ENCODE results near the gene THG1L. TPM values are rescaled to one million over a fixed set of nuclear protein-coding genes. Genes with fewer than 3 reads are reported as not detected.

The THG1L gene
- total and polyA plus RNA-seq, 2 of the 13 experiments (the other 11 are each of a cell fraction or from before 2014, with no cell fraction given): 16.6 to 17.2 TPM

DNA sequence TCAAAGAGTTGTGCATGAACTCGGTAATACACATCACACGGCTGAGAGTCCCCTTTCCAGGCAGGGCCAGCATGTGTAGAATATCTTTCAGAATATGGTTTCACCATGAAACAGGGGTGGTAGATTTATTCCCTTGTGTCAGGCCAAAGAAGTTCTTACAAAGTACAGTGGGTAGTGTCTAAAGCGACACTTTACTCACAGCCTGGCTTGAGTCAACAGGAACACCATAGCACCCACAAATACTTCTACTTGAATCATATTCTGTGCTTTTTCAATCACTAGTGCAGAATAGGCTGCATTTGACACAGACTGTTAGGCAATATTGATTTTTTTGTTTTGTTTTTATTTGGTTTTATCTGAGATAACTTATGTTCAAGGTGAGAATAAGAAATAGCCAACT is 24.9 kb downstream of the THG1L start (continued):
- TF ChIP-seq HNRNPH1 (optimal IDR thresholded peaks at IDR 0.05; ENCODE audit: low read depth, low read length) (no peak), ONECUT2 (CRISPR knock-in tag; IDR thresholded peaks at IDR 0.05) (no peak)

DNA sequence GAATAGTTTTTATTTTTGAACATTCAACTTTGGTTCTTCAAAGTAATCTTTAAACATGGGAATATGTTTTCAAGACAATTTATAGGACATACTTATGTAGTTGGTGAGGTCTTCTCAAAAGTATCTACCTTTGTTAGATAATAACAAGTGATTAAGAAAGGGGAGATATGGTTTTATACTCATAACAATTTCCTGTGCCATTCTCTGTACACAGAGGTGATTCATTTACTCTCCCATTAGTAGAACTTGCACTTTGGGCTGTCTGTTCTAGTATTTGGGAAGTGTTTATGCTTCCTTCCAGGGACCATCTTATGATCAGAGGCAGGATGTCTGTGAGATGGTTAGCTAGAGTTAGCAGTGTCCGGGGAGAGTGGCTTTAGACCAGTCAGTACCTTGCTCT is 27.5 kb downstream of the THG1L start:
- Histone ChIP-seq H4K20me1 (ENCODE audit: insufficient read depth, low read length) (no peaks in the 10 kb centered on the region), H3K36me3 (replicated peaks in 1 of 2; ENCODE audit: control insufficient read depth in 1 of 2, insufficient read depth in 2 of 2, low read length in 2 of 2) (peaks cover 4 to 22% of the 10 kb centered on the region in 2 experiments; a peak in 3 of 5 replicates), H3K9ac (ENCODE audit: insufficient read depth, low read depth, low read length) (no peak overlapping the region), H3K27me3 (ENCODE audit: control insufficient read depth in 1 of 2, insufficient read depth in 2 of 2, low read length in 2 of 2) (no peaks in the 10 kb centered on the region), H2AFZ (ENCODE audit: low read length) (no peak overlapping the region), H3K4me3 (replicated peaks in 1 of 3; ENCODE audit: insufficient read depth in 1 of 3, low read depth in 2 of 3, low read length in 3 of 3) (no peak overlapping the region), H3K79me2 (ENCODE audit: insufficient read depth, low read length) (no peaks in the 10 kb centered on the region), H3K9me3 (ENCODE audit: low read length) (no peaks in the 10 kb centered on the region), H3K4me2 (ENCODE audit: low read depth, low read length) (no peak overlapping the region), H3K27ac (ENCODE audit: extremely low read length, insufficient read depth, low read length) (no peak overlapping the region), H3K4me1 (ENCODE audit: insufficient read depth, low read length) (no peaks in the 10 kb centered on the region)
- ChIA-PET CTCF (ENCODE audit: low intra/inter-chr PET ratio, low total read pairs) (no interaction called here), POLR2A (no interaction called here)
- no peak for ATAC-seq
- in situ Hi-C loops (cut with HindIII; ENCODE audit: extremely low pct_ligation_motif_present, low pct_unique_long_range_greater_than_20kb) (no loop called here), intact Hi-C loops (cut with micrococcal nuclease; ENCODE audit: unreplicated experiment) (no loop called here)
- BruUV-seq (replicated peaks): no TSS peak
- DNase-seq (ENCODE audit: low spot score): no peak
- no peak for FAIRE-seq
- WGBS (ENCODE audit: low lambda C conversion rate): 77% methylated on average over 1 of the region's 1 CpG
- TF ChIP-seq BRD4 (CRISPR knock-in tag; IDR thresholded peaks at IDR 0.05) (no peak), FOXK2 (IDR thresholded peaks at IDR 0.05) (no peak), CENPT (CRISPR knock-in tag; IDR thresholded peaks at IDR 0.05; ENCODE audit: low read depth) (no peak), SALL2 (CRISPR knock-in tag; IDR thresholded peaks at IDR 0.05) (no peak), SNAPC2 (CRISPR knock-in tag; IDR thresholded peaks at IDR 0.05) (no peak), U2AF1 (optimal IDR thresholded peaks at IDR 0.05; ENCODE audit: low read depth, low read length) (no peak), ZFP1 (CRISPR knock-in tag; IDR thresholded peaks at IDR 0.05) (no peak), KDM2A (CRISPR knock-in tag; IDR thresholded peaks at IDR 0.05; ENCODE audit: borderline replicate concordance, low read depth) (no peak), KDM6A (CRISPR knock-in tag; IDR thresholded peaks at IDR 0.05; ENCODE audit: low read depth) (no peak), SKI (IDR thresholded peaks at IDR 0.05; ENCODE audit: partially characterized antibody) (no peak), EHMT2 (IDR thresholded peaks at IDR 0.05; ENCODE audit: borderline replicate concordance, low read depth, low read length) (no peak), KDM5B (CRISPR knock-in tag; IDR thresholded peaks at IDR 0.05; ENCODE audit: borderline replicate concordance) (no peak), ZNF549 (CRISPR knock-in tag; IDR thresholded peaks at IDR 0.05) (no peak), GATA4 (IDR thresholded peaks at IDR 0.05; ENCODE audit: borderline replicate concordance, low read depth) (no peak), SP1 (IDR thresholded peaks at IDR 0.05) (no peak), SP1 (CRISPR knock-in tag; IDR thresholded peaks at IDR 0.05) (no peak), ZNF274 (CRISPR knock-in tag; IDR thresholded peaks at IDR 0.05) (no peak)
- TF ChIP-seq, protein P1, sequence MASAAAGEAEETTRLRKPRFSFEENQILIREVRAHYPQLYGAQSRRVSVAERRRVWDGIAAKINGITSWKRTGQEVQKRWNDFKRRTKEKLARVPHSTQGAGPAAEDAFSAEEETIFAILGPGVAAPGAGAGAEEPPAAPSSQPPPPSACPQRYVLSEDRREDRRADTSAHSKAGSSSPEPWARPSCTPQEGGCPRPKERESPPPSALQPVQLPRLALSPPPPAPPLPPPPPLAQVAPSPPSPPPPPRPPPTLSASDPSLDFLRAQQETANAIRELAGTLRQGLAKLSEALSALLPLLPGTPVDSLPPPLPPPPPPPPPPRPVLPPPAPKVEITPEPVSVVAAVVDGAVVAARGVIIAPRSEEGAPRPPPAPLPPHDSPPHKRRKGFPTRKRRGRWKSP (CRISPR knock-in tag; IDR thresholded peaks at IDR 0.05): no peak
- TF ChIP-seq, protein P2, sequence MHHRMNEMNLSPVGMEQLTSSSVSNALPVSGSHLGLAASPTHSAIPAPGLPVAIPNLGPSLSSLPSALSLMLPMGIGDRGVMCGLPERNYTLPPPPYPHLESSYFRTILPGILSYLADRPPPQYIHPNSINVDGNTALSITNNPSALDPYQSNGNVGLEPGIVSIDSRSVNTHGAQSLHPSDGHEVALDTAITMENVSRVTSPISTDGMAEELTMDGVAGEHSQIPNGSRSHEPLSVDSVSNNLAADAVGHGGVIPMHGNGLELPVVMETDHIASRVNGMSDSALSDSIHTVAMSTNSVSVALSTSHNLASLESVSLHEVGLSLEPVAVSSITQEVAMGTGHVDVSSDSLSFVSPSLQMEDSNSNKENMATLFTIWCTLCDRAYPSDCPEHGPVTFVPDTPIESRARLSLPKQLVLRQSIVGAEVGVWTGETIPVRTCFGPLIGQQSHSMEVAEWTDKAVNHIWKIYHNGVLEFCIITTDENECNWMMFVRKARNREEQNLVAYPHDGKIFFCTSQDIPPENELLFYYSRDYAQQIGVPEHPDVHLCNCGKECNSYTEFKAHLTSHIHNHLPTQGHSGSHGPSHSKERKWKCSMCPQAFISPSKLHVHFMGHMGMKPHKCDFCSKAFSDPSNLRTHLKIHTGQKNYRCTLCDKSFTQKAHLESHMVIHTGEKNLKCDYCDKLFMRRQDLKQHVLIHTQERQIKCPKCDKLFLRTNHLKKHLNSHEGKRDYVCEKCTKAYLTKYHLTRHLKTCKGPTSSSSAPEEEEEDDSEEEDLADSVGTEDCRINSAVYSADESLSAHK (CRISPR knock-in tag; IDR thresholded peaks at IDR 0.05; ENCODE audit: borderline replicate concordance): no peak
- TF ChIP-seq, protein P3, sequence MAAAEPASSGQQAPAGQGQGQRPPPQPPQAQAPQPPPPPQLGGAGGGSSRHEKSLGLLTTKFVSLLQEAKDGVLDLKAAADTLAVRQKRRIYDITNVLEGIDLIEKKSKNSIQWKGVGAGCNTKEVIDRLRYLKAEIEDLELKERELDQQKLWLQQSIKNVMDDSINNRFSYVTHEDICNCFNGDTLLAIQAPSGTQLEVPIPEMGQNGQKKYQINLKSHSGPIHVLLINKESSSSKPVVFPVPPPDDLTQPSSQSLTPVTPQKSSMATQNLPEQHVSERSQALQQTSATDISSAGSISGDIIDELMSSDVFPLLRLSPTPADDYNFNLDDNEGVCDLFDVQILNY (CRISPR knock-in tag; conservative IDR thresholded peaks at IDR 0.05): no peak
- TF ChIP-seq, protein P4, sequence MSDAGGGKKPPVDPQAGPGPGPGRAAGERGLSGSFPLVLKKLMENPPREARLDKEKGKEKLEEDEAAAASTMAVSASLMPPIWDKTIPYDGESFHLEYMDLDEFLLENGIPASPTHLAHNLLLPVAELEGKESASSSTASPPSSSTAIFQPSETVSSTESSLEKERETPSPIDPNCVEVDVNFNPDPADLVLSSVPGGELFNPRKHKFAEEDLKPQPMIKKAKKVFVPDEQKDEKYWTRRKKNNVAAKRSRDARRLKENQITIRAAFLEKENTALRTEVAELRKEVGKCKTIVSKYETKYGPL (CRISPR knock-in tag; IDR thresholded peaks at IDR 0.05): no peak

Measured in HepG2 (cell line).